ENCODE data around the gene MOSPD3.

DNA sequence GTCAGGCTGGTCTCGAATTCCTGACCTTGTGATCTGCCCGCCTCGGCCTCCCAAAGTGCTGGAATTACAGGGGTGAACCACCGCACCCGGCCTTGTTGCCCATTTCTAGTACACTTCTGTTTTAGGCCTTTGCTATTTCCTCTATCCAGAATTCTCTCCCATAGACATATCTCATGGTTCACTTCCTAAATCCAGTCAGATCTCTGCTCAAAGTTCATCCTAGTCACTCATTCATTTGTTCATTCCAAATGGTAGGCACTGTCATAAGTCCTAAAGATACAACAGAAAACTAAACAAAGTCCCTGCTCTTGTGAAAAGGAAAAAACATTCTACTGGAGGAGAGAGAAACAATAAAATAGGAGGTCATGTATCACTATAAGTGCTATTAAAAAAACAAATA lies 2.4 kb upstream of the MOSPD3 start:
- TF ChIP-seq TAF1 (IDR thresholded peaks at IDR 0.05; ENCODE audit: borderline replicate concordance, insufficient read depth, low read length) = no peak
- no peak for TF ChIP-seq REST (IDR thresholded peaks at IDR 0.05; ENCODE audit: insufficient read depth in 1 of 2, low read depth in 2 of 2, low read length in 2 of 2)
- no peak for TF ChIP-seq POLR2AphosphoS5 (IDR thresholded peaks at IDR 0.05; ENCODE audit: low read depth, low read length)

Measured in PFSK-1 (cell line).